Naive thymus-derived CD8-positive, alpha-beta T cell (primary cell): ENCODE results near the gene CHST8. TPM values are rescaled to one million over a fixed set of nuclear protein-coding genes. Genes with fewer than 3 reads are reported as not detected.

Source experiments
- ATAC-seq, 2 donors: fragments of 150-1000 bp; cut with Tn5 transposase in 1 of 2; sonication (Bioruptor Pico), chemical (Tn5 transposase) in 1 of 2; 1 replicate in 1 of 2; 2 replicates in 1 of 2; pipeline ENCODE4 v1.10.0; 2021; ENCODE audit warnings: mild to moderate bottlenecking in 2 of 2, moderate library complexity in 2 of 2
- POLR2A ChIA-PET: fragments of 350-600 bp; sonication (Branson Sonifier 250); formaldehyde crosslinking; loops from one replicate; lab custom pipeline; 2021; ENCODE audit warnings: antibody characterized with exemption; lab: Charles Lee
- DNase-seq, 10 donors: peaks; one replicate each; pipeline versions ENCODE4 v3.0.0 to v3.0.0-alpha.2; 2020 to 2022
- H3K27ac Mint-ChIP-seq, 10 donors: one replicate each; pipeline ENCODE4 v1.8.0; 2020 to 2022; ENCODE audit warnings: mild to moderate bottlenecking in 10 of 10, mixed read lengths in 10 of 10, moderate library complexity in 4 of 10, inconsistent platforms in 1 of 10
- H3K27me3 Mint-ChIP-seq, 5 donors: one replicate each; pipeline ENCODE4 v1.8.0; 2021 to 2022; ENCODE audit warnings: mixed read lengths in 5 of 5
- H3K36me3 Mint-ChIP-seq, 3 donors: one replicate each; pipeline ENCODE4 v1.8.0; 2020 to 2022; ENCODE audit warnings: mixed read lengths in 3 of 3, mild to moderate bottlenecking in 2 of 3, inconsistent platforms in 1 of 3
- H3K4me1 Mint-ChIP-seq, 4 donors: one replicate each; pipeline ENCODE4 v1.8.0; 2021 to 2022; ENCODE audit warnings: mixed read lengths in 4 of 4
- H3K4me3 Mint-ChIP-seq, 10 donors: one replicate each; pipeline ENCODE4 v1.8.0; 2020 to 2022; ENCODE audit warnings: mild to moderate bottlenecking in 10 of 10, mixed read lengths in 10 of 10, moderate library complexity in 6 of 10, inconsistent platforms in 1 of 10
- H3K9me3 Mint-ChIP-seq, 9 donors: one replicate each; pipeline ENCODE4 v1.8.0; 2020 to 2022; ENCODE audit warnings: mixed read lengths in 9 of 9, mild to moderate bottlenecking in 3 of 9, inconsistent platforms in 1 of 9, moderate library complexity in 1 of 9
- polyA plus RNA-seq, 3 donors: library from polyadenylated mRNA; unstranded; fragments of 300-500 nt; fragmentation: Illumina TruSeq; gene quantifications; one replicate each; pipeline ENCODE4 v1.2.3, GENCODE V29; 2021
- total RNA-seq, 8 experiments: library from RNA in 2 of 8; stranded (reverse) in 2 of 8; gene quantifications; one replicate each; pipeline ENCODE4 v1.2.3 and lab custom pipeline; 2021 to 2026

Gene CHST8
- total and polyA plus RNA-seq, 5 experiments from 2014 or later, result not detected

GRCh38 chr19:33767898-33768413 lies 146.2 kb downstream of the CHST8 start:
- H3K4me1 Mint-ChIP-seq, result no peaks in the 10 kb centered on the region

DNA sequence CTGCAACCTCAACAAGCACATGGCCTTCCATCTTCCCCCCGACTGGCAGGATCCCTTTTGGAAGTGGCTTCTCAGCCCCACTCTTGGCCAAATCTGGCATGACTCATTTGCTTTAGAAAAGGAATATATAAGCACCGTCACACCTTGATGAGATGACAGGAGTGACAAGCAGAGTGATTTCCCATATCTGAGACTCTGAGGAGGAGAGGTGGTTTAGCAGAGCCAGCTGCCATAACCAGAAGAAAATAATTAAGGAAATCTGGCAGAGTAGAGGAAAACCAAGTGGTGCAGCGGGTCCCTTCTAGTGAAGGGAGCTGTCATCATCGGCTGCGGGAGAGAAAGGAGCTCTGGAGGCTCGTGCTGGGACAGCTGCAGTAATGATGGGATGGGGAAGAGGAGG lies 147.5 kb downstream of the CHST8 start:
- Mint-ChIP-seq H3K4me1 (no peaks in the 10 kb centered on the region), H3K9me3 (no peaks in the 10 kb centered on the region), H3K36me3 (no peaks in the 10 kb centered on the region), H3K27me3 (peaks cover 2 to 36% (median 26%) of the 10 kb centered on the region in 5 donors), H3K4me3 (no peak overlapping the region), H3K27ac (no peak overlapping the region)
- POLR2A ChIA-PET, result no interaction called here
- no peak for DNase-seq
- no peak for ATAC-seq

More at GRCh38 chr19:33767898-33768413, 146.2 kb downstream of the CHST8 start:
- no peaks in the 10 kb centered on the region for H3K9me3 Mint-ChIP-seq
- DNase-seq (peak in 1 of 10 donors; percentile 6), ATAC-seq (no peak)
- no peak overlapping the region for H3K4me3 Mint-ChIP-seq
- peaks cover 2 to 36% (median 26%) of the 10 kb centered on the region in 5 donors for H3K27me3 Mint-ChIP-seq
- H3K36me3 Mint-ChIP-seq, result no peaks in the 10 kb centered on the region
- POLR2A ChIA-PET, result no interaction called here
- H3K27ac Mint-ChIP-seq, result no peak overlapping the region

- H3K9me3 Mint-ChIP-seq, result no peaks in the 10 kb centered on the region
- peaks cover 0 to 41% (median 24%) of the 10 kb centered on the region in 5 donors for H3K27me3 Mint-ChIP-seq
- no peaks in the 10 kb centered on the region for H3K4me1 Mint-ChIP-seq
- POLR2A ChIA-PET, result no interaction called here
- ATAC-seq (no peak), DNase-seq (no peak)
- no peak overlapping the region for H3K4me3 Mint-ChIP-seq
- H3K36me3 Mint-ChIP-seq, result no peaks in the 10 kb centered on the region
- H3K27ac Mint-ChIP-seq, result no peak overlapping the region
Measured at GRCh38 chr19:33770107-33770506, 148.4 kb downstream of the CHST8 start.

GRCh38 chr19:33771384-33772101 lies 149.8 kb downstream of the CHST8 start:
- H3K9me3 Mint-ChIP-seq, result no peaks in the 10 kb centered on the region
- no peak overlapping the region for H3K4me3 Mint-ChIP-seq
- POLR2A ChIA-PET, result no interaction called here
- no peaks in the 10 kb centered on the region for H3K36me3 Mint-ChIP-seq
- DNase-seq, result peak; percentile 21 to 69 (median 48)
- peaks cover 7 to 52% (median 35%) of the 10 kb centered on the region in 5 donors for H3K27me3 Mint-ChIP-seq
- peaks cover 0 to 2% (median 0%) of the 10 kb centered on the region in 4 donors for H3K4me1 Mint-ChIP-seq
- peak overlapping the region in 1 of 10 donors; percentile 74 for H3K27ac Mint-ChIP-seq
- peak; percentile 55 to 60 for ATAC-seq

DNA sequence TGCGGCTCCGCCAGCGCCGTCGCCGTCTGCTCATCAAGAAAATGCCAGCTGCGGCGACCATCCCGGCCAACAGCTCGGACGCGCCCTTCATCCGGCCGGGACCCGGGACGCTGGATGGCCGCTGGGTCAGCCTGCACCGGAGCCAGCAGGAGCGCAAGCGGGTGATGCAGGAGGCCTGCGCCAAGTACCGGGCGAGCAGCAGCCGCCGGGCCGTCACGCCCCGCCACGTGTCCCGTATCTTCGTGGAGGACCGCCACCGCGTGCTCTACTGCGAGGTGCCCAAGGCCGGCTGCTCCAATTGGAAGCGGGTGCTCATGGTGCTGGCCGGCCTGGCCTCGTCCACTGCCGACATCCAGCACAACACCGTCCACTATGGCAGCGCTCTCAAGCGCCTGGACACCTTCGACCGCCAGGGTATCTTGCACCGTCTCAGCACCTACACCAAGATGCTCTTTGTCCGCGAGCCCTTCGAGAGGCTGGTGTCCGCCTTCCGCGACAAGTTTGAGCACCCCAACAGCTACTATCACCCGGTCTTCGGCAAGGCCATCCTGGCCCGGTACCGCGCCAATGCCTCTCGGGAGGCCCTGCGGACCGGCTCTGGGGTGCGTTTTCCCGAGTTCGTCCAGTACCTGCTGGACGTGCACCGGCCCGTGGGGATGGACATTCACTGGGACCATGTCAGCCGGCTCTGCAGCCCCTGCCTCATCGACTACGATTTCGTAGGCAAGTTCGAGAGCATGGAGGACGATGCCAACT lies 150.5 kb downstream of the CHST8 start:
- ATAC-seq (no peak), DNase-seq (peak in 1 of 10 donors; percentile 42)
- POLR2A ChIA-PET, result no interaction called here
- Mint-ChIP-seq H3K27me3 (peaks cover 7 to 44% (median 34%) of the 10 kb centered on the region in 5 donors), H3K4me1 (peaks cover 0 to 2% (median 0%) of the 10 kb centered on the region in 4 donors), H3K9me3 (no peaks in the 10 kb centered on the region), H3K27ac (no peak overlapping the region), H3K36me3 (no peaks in the 10 kb centered on the region), H3K4me3 (no peak overlapping the region)

DNA sequence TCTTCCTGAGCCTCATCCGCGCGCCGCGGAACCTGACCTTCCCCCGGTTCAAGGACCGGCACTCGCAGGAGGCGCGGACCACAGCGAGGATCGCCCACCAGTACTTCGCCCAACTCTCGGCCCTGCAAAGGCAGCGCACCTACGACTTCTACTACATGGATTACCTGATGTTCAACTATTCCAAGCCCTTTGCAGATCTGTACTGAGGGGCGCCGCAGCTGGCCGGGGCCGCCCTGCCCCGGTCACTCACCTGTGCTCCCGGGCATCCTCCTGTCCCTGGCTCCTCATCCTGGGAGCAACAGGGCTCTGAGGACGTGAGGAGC lies 151.1 kb downstream of the CHST8 start:
- DNase-seq, result no peak

DNA sequence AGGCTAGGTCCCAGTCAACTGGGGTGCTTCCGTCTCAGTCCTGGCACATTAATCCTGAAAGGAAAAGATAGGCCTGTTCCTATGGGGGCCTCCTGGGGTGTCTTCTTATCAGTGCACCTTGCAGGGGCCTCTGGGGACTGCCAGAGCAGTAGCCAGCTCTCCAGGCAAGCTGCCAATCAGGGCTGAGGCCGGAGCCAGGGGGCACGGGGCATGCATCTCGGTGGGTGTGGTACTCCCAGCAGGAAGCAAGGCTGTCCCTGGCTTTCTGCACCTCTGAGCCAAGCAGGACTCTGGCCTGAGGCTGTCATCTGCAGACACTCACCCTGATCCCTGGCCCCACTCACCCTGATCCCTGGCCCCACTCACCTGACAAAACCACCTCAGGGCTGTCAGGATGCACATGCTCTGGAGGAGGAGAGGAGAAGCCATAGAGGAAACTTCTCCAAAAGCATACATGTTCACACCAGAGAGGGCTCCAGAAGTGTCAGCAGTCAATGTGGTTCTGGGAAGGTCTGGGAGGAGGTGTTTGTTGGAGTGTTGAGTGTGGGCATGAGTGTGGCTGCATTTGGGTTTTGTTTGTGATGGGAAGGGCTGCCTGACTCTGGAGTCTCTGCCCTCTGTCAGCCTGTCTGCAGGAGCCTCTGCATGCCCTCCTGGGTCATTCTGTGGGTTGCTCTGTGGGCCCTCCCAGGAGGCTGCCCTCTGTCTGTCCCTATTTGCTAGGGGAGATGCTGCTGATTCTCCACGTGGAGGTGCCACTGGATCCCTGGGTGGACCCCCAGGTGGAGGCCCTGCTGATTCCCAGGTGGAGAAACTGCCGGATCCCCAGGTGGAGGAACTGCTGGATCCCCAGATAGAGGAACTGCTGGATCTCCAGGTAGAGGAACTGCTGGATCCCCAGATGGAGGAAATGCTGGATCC lies 152.2 kb downstream of the CHST8 start:
- H3K27ac Mint-ChIP-seq, result no peak overlapping the region
- no peak for ATAC-seq
- peaks cover 0 to 2% (median 0%) of the 10 kb centered on the region in 9 donors for H3K9me3 Mint-ChIP-seq
- H3K36me3 Mint-ChIP-seq, result no peaks in the 10 kb centered on the region
- POLR2A ChIA-PET, result no interaction called here
- H3K4me1 Mint-ChIP-seq, result peaks cover 4 to 9% (median 7%) of the 10 kb centered on the region in 4 donors
- DNase-seq, result no peak
- H3K4me3 Mint-ChIP-seq, result no peak overlapping the region
- peaks cover 14 to 47% (median 36%) of the 10 kb centered on the region in 5 donors for H3K27me3 Mint-ChIP-seq

More for the DNA sequence above, 151.1 kb downstream of the CHST8 start:
- no peak for ATAC-seq
- Mint-ChIP-seq H3K4me1 (peaks cover 0 to 2% (median under 1%) of the 10 kb centered on the region in 4 donors), H3K27ac (no peak overlapping the region), H3K36me3 (no peaks in the 10 kb centered on the region), H3K4me3 (no peak overlapping the region), H3K27me3 (peaks cover 7 to 40% (median 31%) of the 10 kb centered on the region in 5 donors), H3K9me3 (no peaks in the 10 kb centered on the region)
- POLR2A ChIA-PET, result no interaction called here

- peaks cover 0 to 2% (median 0%) of the 10 kb centered on the region in 9 donors for H3K9me3 Mint-ChIP-seq
- peaks cover 6 to 14% (median 11%) of the 10 kb centered on the region in 4 donors for H3K4me1 Mint-ChIP-seq
- no peak for DNase-seq
- POLR2A ChIA-PET, result no interaction called here
- peaks cover 21 to 47% (median 36%) of the 10 kb centered on the region in 5 donors for H3K27me3 Mint-ChIP-seq
- no peak overlapping the region for H3K4me3 Mint-ChIP-seq
- H3K27ac Mint-ChIP-seq, result no peak overlapping the region
- H3K36me3 Mint-ChIP-seq, result no peaks in the 10 kb centered on the region
- ATAC-seq, result no peak
Measured at GRCh38 chr19:33774751-33775150, 153.0 kb downstream of the CHST8 start.

DNA sequence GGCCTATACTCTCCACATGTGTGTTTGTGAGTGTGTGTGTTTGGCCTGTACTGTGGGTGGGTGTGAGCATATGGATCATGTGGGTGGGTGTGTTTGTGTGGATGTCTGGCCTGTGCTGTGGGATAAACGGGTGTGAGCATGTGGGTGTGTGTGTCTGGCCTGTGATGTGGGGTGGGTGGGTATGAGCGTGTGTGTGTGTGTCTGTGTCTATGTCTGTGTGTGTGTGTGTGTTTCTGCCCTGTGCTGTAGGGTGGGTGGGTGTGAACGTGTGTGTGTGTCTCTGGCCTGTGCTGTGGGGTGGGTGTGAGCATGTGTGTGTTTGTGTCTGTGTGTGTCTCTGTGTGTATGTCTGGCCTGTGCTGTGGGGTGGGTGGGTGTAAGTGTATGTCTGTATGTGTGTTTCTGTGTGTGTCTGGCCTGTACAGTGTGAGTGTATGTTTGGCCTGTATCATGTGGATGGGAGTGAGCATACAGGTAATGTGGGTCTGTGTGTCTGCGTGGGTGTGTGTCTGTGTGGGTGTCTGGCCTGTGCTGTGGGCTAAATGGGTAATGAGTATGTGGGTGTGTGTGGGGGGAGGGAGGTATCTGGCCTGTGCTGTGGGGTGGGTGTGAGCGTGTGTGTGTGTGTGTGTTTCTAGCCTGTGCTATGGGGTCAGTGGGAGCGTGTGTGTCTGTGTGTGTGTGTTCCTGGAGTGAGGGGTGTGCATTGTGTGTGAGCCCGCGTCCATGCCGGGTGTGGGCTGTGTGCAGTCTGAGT lies 154.2 kb downstream of the CHST8 start:
- DNase-seq (no peak), ATAC-seq (no peak)
- peaks cover 6 to 14% (median 11%) of the 10 kb centered on the region in 4 donors for H3K4me1 Mint-ChIP-seq
- H3K9me3 Mint-ChIP-seq, result peaks cover 0 to 2% (median 0%) of the 10 kb centered on the region in 9 donors
- no peak overlapping the region for H3K4me3 Mint-ChIP-seq
- peaks cover 24 to 52% (median 40%) of the 10 kb centered on the region in 5 donors for H3K27me3 Mint-ChIP-seq
- no peak overlapping the region for H3K27ac Mint-ChIP-seq
- POLR2A ChIA-PET, result no interaction called here
- no peaks in the 10 kb centered on the region for H3K36me3 Mint-ChIP-seq

DNA sequence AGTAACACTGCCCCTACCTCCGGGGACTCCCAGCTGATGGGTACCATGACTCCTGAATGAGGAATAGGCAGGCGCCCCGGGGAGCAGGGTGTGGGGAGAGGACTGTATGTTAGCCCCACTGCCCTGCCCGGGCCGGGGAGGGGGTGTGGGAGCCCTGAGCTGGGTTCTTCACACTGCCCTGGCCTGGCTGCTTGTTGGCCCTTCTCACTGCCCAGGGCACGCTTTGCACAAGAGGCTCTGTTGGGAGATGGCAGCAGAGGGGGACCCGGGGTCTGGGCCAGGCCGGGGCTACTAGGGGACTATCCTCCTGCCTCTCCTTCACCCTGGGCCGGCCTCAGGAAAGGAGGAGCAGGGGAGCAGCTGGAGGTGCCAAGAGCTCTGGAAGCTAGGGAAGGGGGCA lies 155.6 kb downstream of the CHST8 start:
- Mint-ChIP-seq H3K9me3 (peaks cover 0 to 2% (median 0%) of the 10 kb centered on the region in 9 donors), H3K27ac (no peak overlapping the region), H3K27me3 (peaks cover 27 to 63% (median 38%) of the 10 kb centered on the region in 5 donors), H3K4me1 (peaks cover 6 to 14% (median 11%) of the 10 kb centered on the region in 4 donors), H3K36me3 (no peaks in the 10 kb centered on the region), H3K4me3 (peak overlapping the region in 1 of 10 donors; percentile 15)
- POLR2A ChIA-PET, result no interaction called here
- DNase-seq (no peak), ATAC-seq (no peak)

DNA sequence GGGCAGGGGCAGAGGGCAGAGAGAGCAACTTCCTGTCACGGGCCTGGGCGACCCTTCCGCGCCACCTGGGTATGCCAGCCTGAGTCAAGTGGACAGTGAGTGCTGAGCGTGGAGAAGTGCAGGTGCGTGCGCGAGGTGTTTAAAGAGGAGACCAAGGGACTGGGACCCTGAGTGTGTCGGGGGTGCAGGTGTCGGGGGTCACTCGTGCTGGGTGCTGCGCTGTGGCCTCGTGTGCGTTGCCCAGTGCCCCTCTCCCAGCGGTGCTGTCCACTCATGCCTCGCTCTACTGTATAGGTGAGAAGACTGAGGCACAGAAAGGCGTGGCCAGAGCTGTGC lies 156.0 kb downstream of the CHST8 start:
- H3K27ac Mint-ChIP-seq, result no peak overlapping the region
- H3K36me3 Mint-ChIP-seq, result no peaks in the 10 kb centered on the region
- DNase-seq (no peak), ATAC-seq (no peak)
- peaks cover 6 to 14% (median 11%) of the 10 kb centered on the region in 4 donors for H3K4me1 Mint-ChIP-seq
- POLR2A ChIA-PET, result interaction anchor here (0.9 kb wide), 1 partner anchor 319 kb away, joined by 4 read pairs; no protein-coding TSS in a partner anchor
- H3K27me3 Mint-ChIP-seq, result peaks cover 27 to 67% (median 38%) of the 10 kb centered on the region in 5 donors
- H3K9me3 Mint-ChIP-seq, result peaks cover 0 to 2% (median 0%) of the 10 kb centered on the region in 9 donors
- H3K4me3 Mint-ChIP-seq, result peak overlapping the region in 1 of 10 donors; percentile 15
